HG02870 (cell line): ENCODE data around the gene CHST14.

Source experiments
- ATAC-seq: cut with Tn5 transposase; IDR thresholded peaks from one replicate; pipeline ENCODE4 v1.9.1; 2021; ENCODE audit warnings: mild to moderate bottlenecking, moderate library complexity; ENCODE audit not compliant: unreplicated experiment

The CHST14 gene, protein sequence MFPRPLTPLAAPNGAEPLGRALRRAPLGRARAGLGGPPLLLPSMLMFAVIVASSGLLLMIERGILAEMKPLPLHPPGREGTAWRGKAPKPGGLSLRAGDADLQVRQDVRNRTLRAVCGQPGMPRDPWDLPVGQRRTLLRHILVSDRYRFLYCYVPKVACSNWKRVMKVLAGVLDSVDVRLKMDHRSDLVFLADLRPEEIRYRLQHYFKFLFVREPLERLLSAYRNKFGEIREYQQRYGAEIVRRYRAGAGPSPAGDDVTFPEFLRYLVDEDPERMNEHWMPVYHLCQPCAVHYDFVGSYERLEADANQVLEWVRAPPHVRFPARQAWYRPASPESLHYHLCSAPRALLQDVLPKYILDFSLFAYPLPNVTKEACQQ

DNA sequence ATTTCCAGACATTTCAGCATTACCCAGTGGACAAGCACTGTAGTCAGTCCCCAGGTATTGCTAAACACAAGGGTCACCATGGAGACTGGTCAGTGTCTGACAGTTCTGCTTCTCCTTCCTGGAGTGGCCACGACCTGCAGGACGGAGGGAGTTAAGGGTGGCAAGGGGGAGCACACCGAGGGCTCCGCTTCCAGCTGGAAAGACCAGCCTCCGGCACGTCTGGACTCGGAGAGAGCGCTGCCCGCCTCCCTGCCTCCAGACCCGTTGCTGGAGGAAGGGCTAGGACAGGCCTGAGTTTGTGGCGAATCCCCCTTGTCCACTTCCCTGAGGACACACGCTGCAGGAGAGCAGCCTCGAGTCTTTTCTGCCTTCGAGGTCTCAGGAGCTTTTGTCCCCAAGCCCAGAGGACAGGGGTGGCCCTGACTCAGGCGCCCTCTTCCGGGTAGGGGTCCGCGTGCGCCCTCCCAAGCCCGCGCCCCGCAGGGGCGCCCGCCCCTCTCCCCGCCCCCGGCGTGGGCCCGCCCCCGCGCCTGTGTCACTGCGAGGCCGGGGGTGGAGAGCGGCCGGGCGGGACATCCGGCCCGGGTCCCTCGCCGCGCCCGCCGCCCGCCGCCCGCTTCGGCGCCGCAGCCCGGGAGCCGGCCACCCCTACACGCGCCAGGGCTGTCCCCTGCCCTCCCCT, at the start of gene CHST14:
CHST14 (plus strand) TSS at position 562 of the 682 bp plus-strand sequence. CDS start 230 bp downstream, outside the sequence.
- ATAC-seq: peak; percentile 60

- ATAC-seq: peak; percentile 71
These were observed 49.3 kb upstream of the CHST14 start for GRCh38 chr15:40421246-40422157.

- ATAC-seq: no peak
These were observed 46.2 kb upstream of the CHST14 start for GRCh38 chr15:40424483-40425115.

- no peak for ATAC-seq
These were observed 45.1 kb upstream of the CHST14 start for GRCh38 chr15:40425681-40426080.

DNA sequence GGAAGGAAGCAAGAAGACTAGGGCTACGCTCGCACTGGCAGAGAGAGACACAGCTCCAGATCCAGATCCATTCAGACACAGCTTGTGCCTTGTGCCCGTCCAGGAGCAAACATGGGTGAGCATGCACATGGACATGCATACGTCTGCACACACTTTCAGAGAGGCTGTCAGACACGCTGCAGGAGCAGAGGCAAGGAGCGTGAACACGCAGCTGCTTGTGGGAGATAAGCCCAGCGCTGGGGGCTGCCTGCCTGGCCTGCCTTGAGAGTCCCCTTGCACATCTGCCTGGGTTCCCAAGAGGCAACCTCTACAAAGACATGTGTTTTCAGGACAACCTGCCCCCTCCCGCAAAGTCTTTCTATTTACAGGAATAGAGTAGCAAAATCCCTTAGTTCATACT, 43.6 kb upstream of the CHST14 start:
- no peak for ATAC-seq

- no peak for ATAC-seq
These were observed 42.6 kb upstream of the CHST14 start for GRCh38 chr15:40428185-40428584.

DNA sequence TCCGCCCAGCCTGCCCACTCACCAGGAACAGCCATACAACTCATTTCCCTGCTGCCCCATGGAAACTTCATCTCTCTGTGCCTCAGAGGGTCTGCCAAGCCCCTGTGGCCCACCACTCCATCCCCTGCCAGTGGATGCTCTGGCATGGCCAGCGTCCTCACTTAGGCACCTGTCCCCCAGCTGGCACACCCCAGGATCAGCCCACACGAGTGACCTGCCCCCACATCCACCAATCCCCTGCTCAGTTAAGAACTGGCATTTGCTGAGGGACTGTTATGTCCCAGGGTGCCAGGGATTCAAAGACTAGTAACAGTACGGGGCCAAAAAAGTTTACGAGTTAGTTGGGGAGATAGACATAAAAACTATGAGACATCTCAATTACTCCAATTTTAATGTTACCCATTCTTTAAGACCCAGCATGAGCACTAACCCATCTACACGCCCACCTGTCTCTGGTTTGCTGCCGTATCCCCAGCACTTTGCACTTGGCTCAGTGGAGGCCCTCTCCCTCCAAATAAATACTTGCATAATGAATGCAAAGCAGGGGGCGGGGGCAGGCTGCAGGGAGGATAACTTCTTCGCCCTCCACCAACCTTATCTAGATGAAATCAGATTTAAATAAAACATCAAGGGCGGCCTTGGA, 41.6 kb upstream of the CHST14 start:
- ATAC-seq: no peak

- ATAC-seq: no peak
These were observed 40.4 kb upstream of the CHST14 start for GRCh38 chr15:40430271-40430805.

- no peak for ATAC-seq
These were observed 35.6 kb upstream of the CHST14 start for GRCh38 chr15:40435023-40435709.

- ATAC-seq: no peak
These were observed 35.1 kb upstream of the CHST14 start for GRCh38 chr15:40435710-40436089.

DNA sequence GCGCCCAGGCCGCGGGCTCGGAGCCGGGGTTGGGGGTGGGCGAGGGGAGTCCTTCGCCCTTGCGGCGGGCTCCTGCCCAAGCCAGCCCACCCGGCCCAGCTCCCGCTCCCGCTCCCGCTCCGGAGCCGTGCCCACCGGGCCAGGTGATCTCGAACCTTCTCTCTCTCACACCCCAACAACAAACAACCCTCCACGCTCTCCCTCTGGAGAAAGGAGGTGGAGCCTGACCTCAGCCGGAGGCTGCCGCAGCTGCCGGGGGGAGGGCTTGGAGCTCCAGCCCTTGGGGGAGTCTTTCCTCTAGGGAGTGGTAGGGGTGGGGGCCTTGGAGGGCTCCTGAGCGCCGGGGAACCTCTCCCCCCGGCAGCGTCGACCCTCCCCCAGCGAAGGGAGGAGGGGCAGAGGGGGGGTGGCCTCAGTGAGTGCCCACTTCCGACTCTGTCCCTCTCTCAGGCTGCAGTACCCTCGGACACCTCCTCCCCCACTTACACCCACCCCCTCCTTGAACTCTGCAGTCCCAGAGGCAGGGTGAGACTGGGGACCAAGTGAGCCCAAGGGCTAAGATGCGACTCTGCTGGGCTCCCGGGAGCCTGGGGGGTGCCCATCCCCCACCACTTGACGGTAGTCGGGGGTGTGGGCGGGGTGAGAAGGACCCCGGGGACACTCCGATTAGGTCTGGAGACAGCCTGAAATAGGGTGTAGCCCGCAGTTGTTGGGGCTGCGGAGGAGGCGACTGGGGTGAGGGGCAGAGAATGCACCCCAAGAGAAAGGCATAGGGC, 34.5 kb upstream of the CHST14 start:
- ATAC-seq: no peak

DNA sequence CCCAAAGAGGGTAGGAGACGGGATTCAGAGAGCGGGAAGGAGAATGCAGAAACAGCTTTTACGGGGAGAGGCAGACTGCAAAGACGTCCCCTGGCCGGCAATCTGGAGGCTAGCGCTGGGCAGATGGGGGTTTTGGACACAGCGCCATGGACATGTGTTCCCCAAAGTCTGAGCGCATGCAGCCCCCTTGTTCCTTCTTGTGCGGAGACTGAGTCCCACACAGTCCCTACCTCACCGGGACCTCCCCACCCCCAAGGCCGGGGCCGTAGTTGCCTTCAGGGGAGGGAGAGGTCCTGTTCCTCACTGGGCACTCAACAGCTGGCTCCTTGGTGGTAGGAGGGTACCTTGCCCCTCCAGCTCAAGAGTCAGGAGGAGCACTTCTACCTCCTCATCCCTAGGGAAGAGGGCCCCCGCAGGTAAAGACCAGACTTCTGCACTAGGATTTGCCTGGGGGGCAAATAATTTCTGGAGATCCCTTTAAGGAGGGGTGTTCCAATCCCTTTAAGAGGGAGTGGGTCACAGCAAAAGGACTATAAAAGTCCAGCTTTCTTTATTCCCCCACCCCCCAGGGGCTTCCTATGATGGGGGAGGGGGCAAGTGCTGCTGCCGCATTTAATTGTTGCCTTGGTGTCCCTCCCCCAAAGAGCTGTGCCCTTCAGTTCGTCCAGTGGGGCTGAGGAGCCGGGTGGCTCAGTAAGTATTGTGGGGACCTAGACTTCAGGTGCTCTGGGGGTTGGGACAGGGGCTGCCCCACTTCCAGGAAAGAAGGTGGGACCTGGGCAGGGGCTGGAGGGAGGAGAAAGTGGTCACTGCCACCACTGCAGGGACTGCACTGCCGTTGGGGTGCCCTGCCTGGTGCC, 33.7 kb upstream of the CHST14 start:
- ATAC-seq: no peak

GRCh38 chr15:40437752-40438687, 32.8 kb upstream of the CHST14 start:
- no peak for ATAC-seq

GRCh38 chr15:40438712-40439111, 32.1 kb upstream of the CHST14 start:
- ATAC-seq: no peak

- ATAC-seq: no peak
These were observed 31.3 kb upstream of the CHST14 start for GRCh38 chr15:40439461-40439959.

GRCh38 chr15:40439960-40440742, 30.6 kb upstream of the CHST14 start:
- ATAC-seq: no peak
